K562 (cell line): ENCODE data around the gene MYCBP2. TPM values are rescaled to one million over a fixed set of nuclear protein-coding genes. Genes with fewer than 3 reads are reported as not detected.

ENCODE experiments used
- BHLHE40 ChIP-seq: IDR thresholded peaks from 2 replicates; pipeline ENCODE4 v1.6.1; 2011; ENCODE audit warnings: low read length, improper control_type of control experiment
- C11orf30 ChIP-seq: fragments of 450-650 bp; IDR thresholded peaks from 2 replicates; pipeline ENCODE4 v1.6.1; 2016; ENCODE audit warnings: low read depth, mild to moderate bottlenecking
- EGR1 ChIP-seq: fragments of 450-650 bp; conservative IDR thresholded peaks from 2 replicates; pipeline ENCODE4 v1.6.1; 2017; ENCODE audit warnings: mild to moderate bottlenecking
- ETV5 ChIP-seq: sonication (generic); formaldehyde crosslinking; IDR thresholded peaks from 2 replicates; pipeline ENCODE4 v1.4.0; 2020; ENCODE audit warnings: low read depth, mild to moderate bottlenecking, missing genetic modification reagents
- FOXP1 ChIP-seq: sonication (generic); formaldehyde crosslinking; IDR thresholded peaks from 2 replicates; pipeline ENCODE4 v1.8.0; 2022; ENCODE audit warnings: mild to moderate bottlenecking, missing genetic modification reagents
- HMGN3 ChIP-seq: IDR thresholded peaks from 2 replicates; pipeline ENCODE4 v1.6.1; 2011; ENCODE audit warnings: borderline replicate concordance, low read depth, mild to moderate bottlenecking, mixed read lengths, low read length; ENCODE audit not compliant: insufficient read length; ENCODE audit errors: extremely low read depth
- KAT7 ChIP-seq: sonication (generic); formaldehyde crosslinking; IDR thresholded peaks from 2 replicates; pipeline ENCODE4 v1.8.0; 2022; ENCODE audit warnings: missing genetic modification reagents, mild to moderate bottlenecking, borderline replicate concordance
- KHSRP ChIP-seq: fragments of 450-650 bp; IDR thresholded peaks from 2 replicates; pipeline ENCODE4 v1.6.1; 2017
- NFE2L1 ChIP-seq: fragments of 450-650 bp; IDR thresholded peaks from 2 replicates; pipeline ENCODE4 v1.6.1; 2016; ENCODE audit warnings: missing genetic modification characterization, low read depth, mild to moderate bottlenecking, missing compliant biosample characterization, moderate library complexity, borderline replicate concordance
- POLR2A ChIP-seq: fragments of 450-650 bp; conservative IDR thresholded peaks from 2 replicates; pipeline ENCODE4 v1.6.1; 2016
- PYGO2 ChIP-seq: fragments of 450-650 bp; IDR thresholded peaks from 2 replicates; pipeline ENCODE4 v1.6.1; 2016; ENCODE audit warnings: mild to moderate bottlenecking, missing genetic modification characterization, moderate library complexity, missing compliant biosample characterization
- SAP30 ChIP-seq: fragments of 200-600 bp; sonication (generic); IDR thresholded peaks from 2 replicates; pipeline ENCODE4 v1.6.1; 2012; ENCODE audit warnings: borderline replicate concordance, low read depth, mild to moderate bottlenecking, moderate library complexity, low read length, control low read depth, inconsistent platforms; ENCODE audit not compliant: insufficient read depth, poor library complexity, severe bottlenecking
- SRSF7 ChIP-seq: fragments of 200-400 bp; formaldehyde crosslinking; optimal IDR thresholded peaks from 2 replicates; pipeline ENCODE3; 2017; ENCODE audit warnings: mild to moderate bottlenecking, low read depth, low read length
- TCFL5 ChIP-seq: fragments of 250-450 bp; sonication (Bioruptor Pico); conservative IDR thresholded peaks from 2 replicates; pipeline ENCODE4 v1.6.1; 2021; ENCODE audit warnings: mild to moderate bottlenecking, moderate library complexity, matching md5 sums
- TOE1 ChIP-seq, 2 experiments: fragments of 450-650 bp in 1 of 2; sonication (generic) in 1 of 2; formaldehyde crosslinking in 1 of 2; IDR thresholded peaks; 2 replicates each; pipeline versions ENCODE4 v1.7.1 to v1.8.0; 2016 to 2022; ENCODE audit warnings: borderline replicate concordance in 2 of 2, mild to moderate bottlenecking in 2 of 2, antibody characterized with exemption in 1 of 2, inconsistent platforms in 1 of 2, low read depth in 1 of 2, missing genetic modification reagents in 1 of 2, moderate library complexity in 1 of 2
- ZKSCAN8 ChIP-seq: fragments of 200-800 bp; sonication (Bioruptor generic); IDR thresholded peaks from 2 replicates; pipeline ENCODE4 v1.6.1; 2016; ENCODE audit warnings: missing genetic modification characterization, missing compliant biosample characterization
- ZNF124 ChIP-seq: sonication (generic); formaldehyde crosslinking; IDR thresholded peaks from 2 replicates; pipeline ENCODE4 v1.8.1; 2022; ENCODE audit warnings: missing genetic modification reagents
- ZNF134 ChIP-seq: fragments of 250-450 bp; sonication (Bioruptor Pico); conservative IDR thresholded peaks from 2 replicates; pipeline ENCODE4 v1.4.0; 2020
- ZNF324 ChIP-seq: fragments of 250-450 bp; sonication (Bioruptor Pico); IDR thresholded peaks from 2 replicates; pipeline ENCODE4 v1.4.0; 2020; ENCODE audit warnings: mild to moderate bottlenecking
- ZNF408 ChIP-seq: fragments of 250-450 bp; sonication (Bioruptor Pico); IDR thresholded peaks from 2 replicates; pipeline ENCODE4 v1.4.0; 2020; ENCODE audit warnings: low read depth, mild to moderate bottlenecking, moderate library complexity
- ZNF41 ChIP-seq: fragments of 250-450 bp; sonication (Bioruptor Pico); conservative IDR thresholded peaks from 2 replicates; pipeline ENCODE4 v1.4.0; 2020; ENCODE audit warnings: mild to moderate bottlenecking
- ZNF79 ChIP-seq: fragments of 250-450 bp; sonication (Bioruptor Pico); IDR thresholded peaks from 2 replicates; pipeline ENCODE4 v1.4.0; 2020; ENCODE audit warnings: low read depth, mild to moderate bottlenecking, moderate library complexity
- polyA plus RNA-seq, 8 experiments: library from polyadenylated mRNA; depleted of rRNA in 4 of 8; stranded (reverse) in 5 of 8; unstranded in 3 of 8; fragments of >200 nt; fragmentation: Nextera tagmentation in 2 of 8; fragmentation: Illumina TruSeq in 1 of 8; extraction: Ambion mirVana in 2 of 8; extraction: Trizol in 1 of 8; gene quantifications; 2 replicates each; pipeline versions ENCODE4 v1.2.1 to v1.2.3, GENCODE V29; 2011 to 2014; ENCODE audit warnings: inconsistent platforms in 1 of 8, missing spikeins in 1 of 8
- total RNA-seq, 7 experiments: library from RNA; depleted of rRNA in 6 of 7; stranded (reverse); fragments of >200 nt in 6 of 7; fragmentation: Illumina TruSeq in 2 of 7; extraction: Trizol in 2 of 7; gene quantifications; 2 replicates each; pipeline versions ENCODE4 v1.2.1 to v1.2.3, GENCODE V29; 2011 to 2021; ENCODE audit warnings: low replicate concordance in 1 of 7
- TF ChIP-seq, protein P1 (sequence below): sonication (generic); formaldehyde crosslinking; IDR thresholded peaks from 2 replicates; pipeline ENCODE4 v1.8.1; 2023; ENCODE audit warnings: mild to moderate bottlenecking, missing genetic modification reagents
- TF ChIP-seq, protein P2 (sequence below): fragments of 450-650 bp; formaldehyde crosslinking; IDR thresholded peaks from 2 replicates; pipeline ENCODE4 v1.4.0; 2020; ENCODE audit warnings: mild to moderate bottlenecking, moderate library complexity

Gene MYCBP2
- total and polyA plus RNA-seq, 9 of the 15 experiments (the other 6 are each of a cell fraction or from before 2014, with no cell fraction given) = 13.2 to 47.2 (median 28.9) TPM

DNA sequence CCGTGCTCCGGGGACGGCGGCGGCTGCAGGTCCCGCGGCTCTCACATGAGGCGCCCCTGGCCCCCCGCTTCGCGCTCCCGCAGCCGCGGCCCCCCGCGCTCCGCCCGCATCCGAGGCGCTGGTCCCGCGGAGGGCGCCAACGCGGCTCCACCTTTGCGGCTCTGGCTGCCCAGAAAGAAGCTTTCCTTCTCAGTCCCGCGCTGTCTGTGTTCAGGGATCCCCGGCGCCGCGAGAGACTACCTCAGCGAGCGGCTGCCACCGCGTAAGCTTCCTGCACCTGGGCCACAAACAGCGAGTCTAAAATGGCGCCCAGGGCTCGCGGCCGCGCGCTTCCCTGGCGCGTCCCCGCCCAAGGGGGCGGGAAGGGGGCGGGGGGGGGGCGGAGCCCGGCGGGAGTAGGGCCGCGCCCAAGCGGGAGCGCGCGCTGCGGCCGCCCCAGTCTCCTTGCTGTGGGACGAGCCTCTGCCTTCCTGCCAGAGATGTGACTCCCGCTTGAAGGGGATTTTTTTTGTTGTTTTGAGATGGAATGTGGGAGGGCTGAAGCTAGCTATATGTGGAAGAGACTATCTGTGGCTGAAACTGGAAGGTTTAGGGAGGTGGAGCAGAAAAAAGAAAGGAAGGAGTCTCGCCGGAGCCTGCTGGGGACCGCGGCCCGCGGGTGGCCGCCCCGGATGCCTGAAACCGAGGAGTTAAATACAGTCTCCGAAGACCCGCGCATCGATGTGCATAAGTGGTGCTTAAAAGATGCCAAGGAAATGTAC is 299.9 kb downstream of the MYCBP2 start, which contains the start of gene FBXL3 (continued):
- TF ChIP-seq, protein P1, sequence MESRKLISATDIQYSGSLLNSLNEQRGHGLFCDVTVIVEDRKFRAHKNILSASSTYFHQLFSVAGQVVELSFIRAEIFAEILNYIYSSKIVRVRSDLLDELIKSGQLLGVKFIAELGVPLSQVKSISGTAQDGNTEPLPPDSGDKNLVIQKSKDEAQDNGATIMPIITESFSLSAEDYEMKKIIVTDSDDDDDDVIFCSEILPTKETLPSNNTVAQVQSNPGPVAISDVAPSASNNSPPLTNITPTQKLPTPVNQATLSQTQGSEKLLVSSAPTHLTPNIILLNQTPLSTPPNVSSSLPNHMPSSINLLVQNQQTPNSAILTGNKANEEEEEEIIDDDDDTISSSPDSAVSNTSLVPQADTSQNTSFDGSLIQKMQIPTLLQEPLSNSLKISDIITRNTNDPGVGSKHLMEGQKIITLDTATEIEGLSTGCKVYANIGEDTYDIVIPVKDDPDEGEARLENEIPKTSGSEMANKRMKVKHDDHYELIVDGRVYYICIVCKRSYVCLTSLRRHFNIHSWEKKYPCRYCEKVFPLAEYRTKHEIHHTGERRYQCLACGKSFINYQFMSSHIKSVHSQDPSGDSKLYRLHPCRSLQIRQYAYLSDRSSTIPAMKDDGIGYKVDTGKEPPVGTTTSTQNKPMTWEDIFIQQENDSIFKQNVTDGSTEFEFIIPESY (CRISPR knock-in tag) = no peak
- TF ChIP-seq ZNF408 (no peak), ZKSCAN8 (CRISPR knock-in tag) (no peak), FOXP1 (no peak), ETV5 (CRISPR knock-in tag) (no peak), EGR1 (no peak), KHSRP (no peak), BHLHE40 (no peak), NFE2L1 (no peak), HMGN3 (no peak), ZNF124 (CRISPR knock-in tag) (no peak), PYGO2 (no peak), SAP30 (no peak), ZNF324 (CRISPR knock-in tag) (no peak), KAT7 (CRISPR knock-in tag) (no peak), ZNF134 (CRISPR knock-in tag) (no peak), SRSF7 (no peak), C11orf30 (no peak), ZNF41 (CRISPR knock-in tag) (no peak), TCFL5 (CRISPR knock-in tag) (no peak), TOE1 (IDR thresholded peaks at IDR 0.05; ENCODE audit: borderline replicate concordance) (no peak), TOE1 (CRISPR knock-in tag; IDR thresholded peaks at IDR 0.05; ENCODE audit: borderline replicate concordance, low read depth) (no peak), ZNF79 (CRISPR knock-in tag) (no peak), POLR2A (peak; percentile 87)
- TF ChIP-seq, protein P2, sequence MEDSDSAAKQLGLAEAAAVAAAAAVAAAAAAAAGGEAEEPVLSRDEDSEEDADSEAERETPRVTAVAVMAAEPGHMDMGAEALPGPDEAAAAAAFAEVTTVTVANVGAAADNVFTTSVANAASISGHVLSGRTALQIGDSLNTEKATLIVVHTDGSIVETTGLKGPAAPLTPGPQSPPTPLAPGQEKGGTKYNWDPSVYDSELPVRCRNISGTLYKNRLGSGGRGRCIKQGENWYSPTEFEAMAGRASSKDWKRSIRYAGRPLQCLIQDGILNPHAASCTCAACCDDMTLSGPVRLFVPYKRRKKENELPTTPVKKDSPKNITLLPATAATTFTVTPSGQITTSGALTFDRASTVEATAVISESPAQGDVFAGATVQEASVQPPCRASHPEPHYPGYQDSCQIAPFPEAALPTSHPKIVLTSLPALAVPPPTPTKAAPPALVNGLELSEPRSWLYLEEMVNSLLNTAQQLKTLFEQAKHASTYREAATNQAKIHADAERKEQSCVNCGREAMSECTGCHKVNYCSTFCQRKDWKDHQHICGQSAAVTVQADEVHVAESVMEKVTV (CRISPR knock-in tag) = no peak
